PC-3 (cell line): Measurements from ENCODE around the gene GPC3.

Experiments
- CTCF ChIP-seq: fragments of 300-600 bp; sonication (generic); conservative IDR thresholded peaks from 2 replicates; pipeline ENCODE4 v1.5.1; 2017; ENCODE audit warnings: antibody characterized with exemption, low read depth, mild to moderate bottlenecking, low read length
- EZH2 ChIP-seq: fragments of 300-600 bp; sonication (generic); IDR thresholded peaks from one replicate; pipeline ENCODE4 v1.6.1; 2017; ENCODE audit warnings: antibody characterized with exemption, mild to moderate bottlenecking, low read length; ENCODE audit not compliant: unreplicated experiment

DNA sequence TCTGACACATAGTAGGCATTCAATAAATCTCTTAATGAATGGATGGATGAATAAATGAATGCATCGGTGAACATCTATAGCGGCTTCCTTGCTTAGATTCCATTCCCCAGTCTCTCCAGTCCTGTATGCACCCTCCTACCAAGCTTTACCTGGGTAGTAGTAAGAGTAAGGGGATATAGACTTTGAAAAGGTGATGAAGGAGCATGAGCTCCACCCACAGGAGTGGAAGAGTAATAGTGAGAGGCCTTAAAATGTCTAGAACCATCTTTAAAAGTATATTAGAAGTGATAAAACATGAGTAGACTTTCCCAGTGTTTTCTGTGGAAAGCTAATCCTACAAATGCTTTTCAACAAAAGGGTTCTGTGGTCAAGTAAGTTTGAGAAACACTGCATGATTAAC is 35.5 kb upstream of the GPC3 start:
- TF ChIP-seq CTCF (no peak), EZH2 (no peak)
